Adrenal gland (tissue), 12 donors: ENCODE measurements around the gene CCT8. TPM values are rescaled to one million over a fixed set of nuclear protein-coding genes. Genes with fewer than 3 reads are reported as not detected.

Experiments used
- DNase-seq, 7 donors: peaks; one replicate each; pipeline ENCODE4 v3.0.0-alpha.2; 2019 to 2020
- H3K27ac ChIP-seq, 5 donors: fragments of 200-600 bp; sonication (generic) in 4 of 5; 1 replicate in 3 of 5; 2 replicates in 2 of 5; pipeline versions ENCODE4 v1.5.1 to v1.8.0; 2016 to 2020; ENCODE audit warnings: mild to moderate bottlenecking in 1 of 5
- H3K27me3 ChIP-seq: fragments of 200-600 bp; 2 replicates; pipeline ENCODE4 v1.8.0; 2021
- H3K36me3 ChIP-seq, 2 donors: fragments of 200-600 bp; replicated peaks in 1 of 2; 1 replicate in 1 of 2; 2 replicates in 1 of 2; pipeline versions ENCODE4 v1.5.1 to v1.8.0; 2018 to 2022
- H3K4me1 ChIP-seq, 2 donors: fragments of 200-600 bp; replicated peaks in 1 of 2; 1 replicate in 1 of 2; 2 replicates in 1 of 2; pipeline versions ENCODE4 v1.5.1 to v1.8.0; 2018 to 2021
- H3K4me3 ChIP-seq, 4 donors: fragments of 200-600 bp; sonication (generic) in 3 of 4; one replicate each; pipeline ENCODE4 v1.5.1; 2016 to 2018
- H3K9me3 ChIP-seq, 3 donors: fragments of 200-600 bp; sonication (generic) in 1 of 3; replicated peaks in 1 of 3; 1 replicate in 2 of 3; 2 replicates in 1 of 3; pipeline versions ENCODE4 v1.5.1 to v1.8.0; 2016 to 2021
- CTCF ChIP-seq, 6 experiments: fragments of 450-650 bp in 4 of 6; fragments of 200-600 bp in 2 of 6; sonication (generic) in 1 of 6; IDR thresholded peaks; 1 replicate in 5 of 6; 2 replicates in 1 of 6; pipeline versions ENCODE4 v1.5.1 to v1.8.0; 2016 to 2021; ENCODE audit warnings: antibody characterized with exemption in 6 of 6, mild to moderate bottlenecking in 2 of 6, moderate library complexity in 1 of 6
- POLR2A ChIP-seq, 2 donors: fragments of 450-650 bp; IDR thresholded peaks; one replicate each; pipeline ENCODE4 v1.6.1; 2017; ENCODE audit warnings: antibody characterized with exemption in 2 of 2, mild to moderate bottlenecking in 2 of 2, moderate library complexity in 1 of 2
- WGBS, 4 donors: extraction: QIAGEN DNeasy Blood & Tissue Kit in 2 of 4; methylation state at CpG; one replicate each; pipeline versions ENCODE4 v1.1.5 to v1.1.7; 2013 to 2017; 5-methylcytosine and 5-hydroxymethylcytosine counted together
- intact Hi-C, 2 donors: fragments of 100-400 bp; cut with DNase I; formaldehyde crosslinking; loops; one replicate each; pipeline versions ENCODE4 v1.14.1 to v1.15.0; 2022 to 2023
- polyA plus RNA-seq, 3 donors: library from polyadenylated mRNA; stranded (reverse); fragments of 200-250 nt in 2 of 3; fragments of 350-450 nt in 1 of 3; fragmentation: Illumina TruSeq in 1 of 3; extraction: RNeasy Lipid Tissue Mini Kit (QIAGEN cat#74804) in 1 of 3; gene quantifications; one replicate each; pipeline ENCODE4 v1.2.3, GENCODE V29; 2013 to 2014
- total RNA-seq, 9 donors: library from RNA; depleted of rRNA in 4 of 9; stranded (reverse); fragments of >200 nt in 4 of 9; fragments of 120-200 nt in 1 of 9; fragmentation: NEBNext Ultra II Directional in 1 of 9; extraction: Animal tissue kit (Norgen Biotek cat#: 25700) in 1 of 9; gene quantifications; one replicate each; pipeline versions ENCODE4 v1.1.0 to v1.2.4, GENCODE V29; 2013 to 2023
- donor health status: healthy with polysubstance abuse.
- donor health status: Bipolar disorder and iron deficiency.
- donor health status: DM: yes; HTN: yes; CAD: no.
- donor health status: DM: no; HTN: no; CAD: no.
- donor health status: DM: no; HTN: no; CAD: no.
- donor health status: DM: yes; HTN: yes; CAD: no.

The CCT8 gene
- total and polyA plus RNA-seq, 12 donors = 108 to 382 (median 165) TPM

DNA sequence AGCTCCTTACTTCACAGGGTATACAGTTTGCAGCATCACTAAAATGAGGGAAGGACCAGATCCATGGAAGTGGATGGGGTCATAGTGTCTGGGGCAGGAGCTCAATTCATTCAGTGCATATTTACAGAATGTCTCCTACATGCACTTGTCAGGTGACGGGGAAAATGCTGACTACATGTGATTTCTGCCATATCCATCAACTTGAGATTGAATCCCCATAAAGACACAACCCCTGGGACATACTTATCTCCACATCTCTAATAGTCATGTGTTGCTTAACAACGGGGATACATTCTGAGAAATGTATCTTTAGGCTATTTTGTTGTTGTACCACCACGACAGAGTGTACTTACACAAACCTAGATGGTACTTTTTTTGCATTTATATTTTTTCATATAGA is 66.3 kb downstream of the CCT8 start:
- TF ChIP-seq POLR2A (IDR thresholded peaks at IDR 0.05) (no peak), CTCF (IDR thresholded peaks at IDR 0.05) (no peak)
- no peak for DNase-seq
- 87 to 94% (median 89%) methylated on average over 3 of the region's 3 CpGs for WGBS, 4 donors
- H3K4me3 ChIP-seq = no peak overlapping the region
- H3K27me3 ChIP-seq = no peaks in the 10 kb centered on the region
- intact Hi-C loops = no loop called here
- peaks cover 0 to 8% of the 10 kb centered on the region in 2 donors for H3K4me1 ChIP-seq
- peaks cover 0 to 3% of the 10 kb centered on the region in 2 donors for H3K36me3 ChIP-seq
- no peaks in the 10 kb centered on the region for H3K9me3 ChIP-seq
- no peak overlapping the region for H3K27ac ChIP-seq

Other genes with a start within 250 kb of the CCT8 start
- 10 to 100 TPM; 12.8 to 31.2 (median 24.6) TPM for gene LTN1, start 80.8 kb downstream of the CCT8 start, total RNA-seq
- 10 to 100 TPM in 1 of 3 donors, 1 to 10 TPM in 2; 3.6 to 18.5 (median 4.6) TPM for gene LTN1, start 80.8 kb downstream of the CCT8 start, polyA plus RNA-seq
- gene RWDD2B, start 54.3 kb downstream of the CCT8 start, total RNA-seq = 10 to 100 TPM; 11.7 to 31.8 (median 26.2) TPM
- 10 to 100 TPM; 16.2 to 50.6 (median 20.0) TPM for gene RWDD2B, start 54.3 kb downstream of the CCT8 start, polyA plus RNA-seq
- gene USP16, start 49.0 kb downstream of the CCT8 start, total RNA-seq = 10 to 100 TPM; 13.2 to 53.6 (median 35.6) TPM
- gene USP16, start 49.0 kb downstream of the CCT8 start, polyA plus RNA-seq = 10 to 100 TPM; 20.9 to 69.6 (median 24.5) TPM
- gene MAP3K7CL, start 57.0 kb upstream of the CCT8 start, total RNA-seq = 10 to 100 TPM in 7 of 9 donors, 1 to 10 TPM in 2; 3.6 to 29.5 (median 19.2) TPM
- 10 to 100 TPM; 10.6 to 17.7 (median 11.3) TPM for gene MAP3K7CL, start 57.0 kb upstream of the CCT8 start, polyA plus RNA-seq
- 10 to 100 TPM; 18.5 to 61.2 (median 46.2) TPM for gene BACH1, start 225.3 kb upstream of the CCT8 start, total RNA-seq
- 10 to 100 TPM in 1 of 3 donors, 1 to 10 TPM in 2; 5.1 to 18.2 (median 6.2) TPM for gene BACH1, start 225.3 kb upstream of the CCT8 start, polyA plus RNA-seq